Panc1 (cell line): ENCODE results near the gene RMND1. TPM values are rescaled to one million over a fixed set of nuclear protein-coding genes. Genes with fewer than 3 reads are reported as not detected.
A peak's percentile ranks its signal among the peaks of the same experiment; 100 is the strongest.

ENCODE experiments used
- ATAC-seq: fragments of 200-7000 bp; cut with Tn5 transposase; 2 replicates; pipeline ENCODE4 v1.9.1; 2020; ENCODE audit warnings: mild to moderate bottlenecking, moderate library complexity
- BruUV-seq: library from RNA; stranded (reverse); fragments of 400-500 nt; replicated peaks from 2 replicates; lab custom pipeline; 2021; lab: Mats Ljungman, UMichigan
- CTCF ChIA-PET: fragments of 300-600 bp; sonication (Branson Sonifier 250); formaldehyde crosslinking; loops from one replicate; lab custom pipeline; 2022; ENCODE audit warnings: antibody characterized with exemption; lab: Charles Lee
- POLR2A ChIA-PET: fragments of 300-600 bp; sonication (Branson Sonifier 250); formaldehyde crosslinking; loops from one replicate; lab custom pipeline; 2022; ENCODE audit warnings: antibody characterized with exemption; lab: Charles Lee
- DNase-seq: peaks from one replicate; pipeline ENCODE4 v3.0.0-alpha.2; 2010; ENCODE audit warnings: low read depth, low spot score
- H3K27ac ChIP-seq: 2 replicates; pipeline ENCODE4 v1.5.1; 2011; ENCODE audit warnings: mild to moderate bottlenecking, low read length, inconsistent platforms
- H3K27me3 ChIP-seq: fragments of 200-500 bp; sonication (Bioruptor generic); 2 replicates; pipeline ENCODE4 v1.6.0; 2014; ENCODE audit warnings: low read length, inconsistent platforms; ENCODE audit not compliant: control insufficient read depth, insufficient read depth
- H3K36me3 ChIP-seq: fragments of 200-500 bp; sonication (Bioruptor generic); 2 replicates; pipeline ENCODE4 v1.5.1; 2014; ENCODE audit warnings: inconsistent platforms, mild to moderate bottlenecking, low read length, moderate library complexity; ENCODE audit not compliant: control insufficient read depth, insufficient read depth
- H3K4me1 ChIP-seq: 2 replicates; pipeline ENCODE4 v1.5.1; 2011; ENCODE audit warnings: inconsistent platforms, mild to moderate bottlenecking, low read length, moderate library complexity; ENCODE audit not compliant: control insufficient read depth, insufficient read depth
- H3K4me3 ChIP-seq, 2 experiments: 2 replicates each; pipeline ENCODE4 v1.5.1; 2011 to 2012; ENCODE audit warnings: low read depth in 2 of 2, low read length in 2 of 2, mild to moderate bottlenecking in 2 of 2, inconsistent platforms in 1 of 2, moderate library complexity in 1 of 2
- H3K9me3 ChIP-seq: fragments of 200-500 bp; sonication (Bioruptor generic); 2 replicates; pipeline ENCODE4 v1.5.1; 2014; ENCODE audit warnings: low read depth, mild to moderate bottlenecking, inconsistent platforms, low read length, moderate library complexity; ENCODE audit not compliant: control insufficient read depth, insufficient read depth
- CTCF ChIP-seq: fragments of 450-650 bp; IDR thresholded peaks from 2 replicates; pipeline ENCODE4 v1.5.1; 2017; ENCODE audit warnings: mild to moderate bottlenecking
- POLR2AphosphoS5 ChIP-seq: IDR thresholded peaks from 2 replicates; pipeline ENCODE4 v1.6.1; 2012; ENCODE audit warnings: mild to moderate bottlenecking, low read depth, low read length, moderate library complexity
- REST ChIP-seq, 2 experiments: IDR thresholded peaks; 2 replicates each; pipeline ENCODE4 v1.6.1; 2011 to 2012; ENCODE audit warnings: low read depth in 2 of 2, control low read depth in 1 of 2, low read length in 1 of 2, mild to moderate bottlenecking in 1 of 2, moderate library complexity in 1 of 2; ENCODE audit not compliant: insufficient read depth in 1 of 2
- SIN3A ChIP-seq: IDR thresholded peaks from 2 replicates; pipeline ENCODE4 v1.6.1; 2012; ENCODE audit warnings: low read depth, mild to moderate bottlenecking, low read length, moderate library complexity, borderline replicate concordance; ENCODE audit not compliant: insufficient read depth
- TCF7L2 ChIP-seq: IDR thresholded peaks from 2 replicates; pipeline ENCODE4 v1.6.1; 2011; ENCODE audit warnings: mild to moderate bottlenecking, low read depth, low read length, inconsistent platforms
- in situ Hi-C: cut with HindIII; loops from 2 replicates; pipeline ENCODE4 v1.10.0; 2016; ENCODE audit warnings: low sequenced_read_pairs, low pct_unique_long_range_greater_than_20kb
- intact Hi-C: fragments of 100-400 bp; cut with micrococcal nuclease; formaldehyde crosslinking; loops from one replicate; pipeline ENCODE4 v1.10.0; 2022; ENCODE audit not compliant: unreplicated experiment
- total RNA-seq: library from RNA; stranded (reverse); gene quantifications from one replicate; pipeline ENCODE4 v1.2.1, GENCODE V29; 2021; ENCODE audit not compliant: unreplicated experiment

The RMND1 gene
- total RNA-seq, 1 experiment from 2014 or later = 16.1 TPM

- TF ChIP-seq SIN3A (no peak), TCF7L2 (no peak), CTCF (no peak), POLR2AphosphoS5 (no peak), REST (IDR thresholded peaks at IDR 0.05; ENCODE audit: insufficient read depth in 1 of 2, low read depth in 2 of 2, low read length in 1 of 2) (no peak)
- ATAC-seq = no peak
- no TSS peak for BruUV-seq
- ChIA-PET POLR2A (no interaction called here), CTCF (no interaction called here)
- Histone ChIP-seq H3K27ac (no peak overlapping the region), H3K27me3 (no peaks in the 10 kb centered on the region), H3K4me1 (peaks cover 3% of the 10 kb centered on the region; the same call in 1 of the 2 replicates), H3K36me3 (no peaks in the 10 kb centered on the region), H3K9me3 (no peaks in the 10 kb centered on the region), H3K4me3 (no peak overlapping the region)
- in situ Hi-C loops (no loop called here), intact Hi-C loops (no loop called here)
- no peak for DNase-seq
Measured at GRCh38 chr6:151381722-151382121, 70.2 kb downstream of the RMND1 start.

- BruUV-seq = no TSS peak
- H3K9me3 ChIP-seq = no peaks in the 10 kb centered on the region
- H3K36me3 ChIP-seq = no peaks in the 10 kb centered on the region
- intact Hi-C loops (no loop called here), in situ Hi-C loops (no loop called here)
- ChIA-PET POLR2A (no interaction called here), CTCF (no interaction called here)
- TF ChIP-seq REST (IDR thresholded peaks at IDR 0.05; ENCODE audit: insufficient read depth in 1 of 2, low read depth in 2 of 2, low read length in 1 of 2) (no peak), CTCF (no peak), TCF7L2 (no peak), SIN3A (no peak), POLR2AphosphoS5 (no peak)
- ATAC-seq = no peak
- peak overlapping the region; percentile 46; the same call in 1 of the 2 replicates for H3K27ac ChIP-seq
- DNase-seq = no peak
- H3K4me1 ChIP-seq = peaks cover 3% of the 10 kb centered on the region; the same call in 1 of the 2 replicates
- no peaks in the 10 kb centered on the region for H3K27me3 ChIP-seq
- no peak overlapping the region for H3K4me3 ChIP-seq
Measured at GRCh38 chr6:151380848-151381205, 71.1 kb downstream of the RMND1 start.
